ENCODE measurements around the gene ANKRD50.

Gene ANKRD50

GRCh38 chr4:124635331-124635730, 77.2 kb downstream of the ANKRD50 start:
- no peak for DNase-seq (ENCODE audit: low read depth in 3 of 3)

- no peak for DNase-seq (ENCODE audit: low read depth in 3 of 3)
These were observed 79.1 kb downstream of the ANKRD50 start for GRCh38 chr4:124633285-124633941.

- no peak for DNase-seq (ENCODE audit: low read depth in 3 of 3)
These were observed 80.1 kb downstream of the ANKRD50 start for GRCh38 chr4:124632439-124632838.

GRCh38 chr4:124631760-124632159, 80.8 kb downstream of the ANKRD50 start:
- DNase-seq (ENCODE audit: low read depth in 3 of 3), result no peak

GRCh38 chr4:124629681-124630080, 82.9 kb downstream of the ANKRD50 start:
- DNase-seq (ENCODE audit: low read depth in 3 of 3), result no peak

Measured in stimulated activated CD4-positive, alpha-beta T cell treated with anti-CD3 and anti-CD28 coated beads, TNF-alpha, amount 100 ng/mL, for 24 hours (primary cell).